ENCODE measurements around the gene SEL1L.

DNA sequence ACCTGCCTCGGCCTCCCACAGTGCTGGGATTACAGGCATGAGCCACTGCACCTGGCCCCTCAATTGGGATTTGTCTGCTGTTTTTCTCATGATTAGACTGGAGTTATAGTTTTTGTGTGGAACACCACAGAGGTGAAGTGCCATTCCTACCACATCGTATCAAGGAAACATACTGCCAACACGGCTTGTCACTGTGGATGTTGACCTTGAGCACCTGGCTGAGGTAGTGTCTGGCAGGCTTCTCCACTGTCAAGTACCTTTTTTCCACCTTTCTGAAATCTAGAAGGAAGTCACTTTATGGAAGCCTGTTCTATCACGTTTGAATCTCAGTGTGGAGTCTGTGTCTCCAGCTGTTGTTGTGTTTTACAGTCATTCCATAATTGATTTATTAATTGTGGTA, 21.4 kb upstream of the SEL1L start:
- TF ChIP-seq CTCF (IDR thresholded peaks at IDR 0.05) (no peak), POLR2A (IDR thresholded peaks at IDR 0.05) (no peak)
